ENCODE results near the gene TBCCD1. TPM values are rescaled to one million over a fixed set of nuclear protein-coding genes. Genes with fewer than 3 reads are reported as not detected.
"Not testable (repeated sequence)": the region's sequence is repeated elsewhere in the genome, so short reads cannot be mapped to it uniquely, and the experiment has no call there.

Gene TBCCD1
- total RNA-seq, 1 donor from 2014 or later: 7.1 TPM

DNA sequence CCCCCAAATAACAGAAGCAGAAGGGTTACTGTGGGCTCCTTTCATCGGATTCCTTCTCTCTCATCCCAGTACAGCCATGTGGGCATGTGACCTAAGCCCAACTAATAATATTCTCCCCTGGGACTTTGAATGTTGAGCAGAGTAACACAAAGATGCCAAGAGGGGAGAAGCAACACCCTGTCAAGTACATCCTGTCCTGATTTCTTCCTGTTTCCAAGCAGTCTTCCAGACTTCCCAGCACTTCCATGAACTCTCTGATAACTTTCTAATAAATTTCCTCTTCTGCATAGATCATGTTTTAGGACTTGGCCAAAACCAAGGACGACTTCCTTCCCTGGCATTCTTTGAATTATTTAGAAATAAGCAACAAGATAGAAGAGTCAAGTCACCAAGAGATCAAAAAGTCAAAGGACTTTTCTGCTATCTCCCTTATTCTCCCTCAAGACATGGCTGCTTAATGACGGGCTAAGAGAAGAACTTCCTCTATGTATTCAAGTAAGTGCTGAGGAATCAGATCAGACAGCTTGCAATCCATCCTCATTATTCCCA, 60.9 kb downstream of the TBCCD1 start:
- intact Hi-C loops (cut with micrococcal nuclease): no loop called here
- no peak for DNase-seq
- ATAC-seq: no peak

DNA sequence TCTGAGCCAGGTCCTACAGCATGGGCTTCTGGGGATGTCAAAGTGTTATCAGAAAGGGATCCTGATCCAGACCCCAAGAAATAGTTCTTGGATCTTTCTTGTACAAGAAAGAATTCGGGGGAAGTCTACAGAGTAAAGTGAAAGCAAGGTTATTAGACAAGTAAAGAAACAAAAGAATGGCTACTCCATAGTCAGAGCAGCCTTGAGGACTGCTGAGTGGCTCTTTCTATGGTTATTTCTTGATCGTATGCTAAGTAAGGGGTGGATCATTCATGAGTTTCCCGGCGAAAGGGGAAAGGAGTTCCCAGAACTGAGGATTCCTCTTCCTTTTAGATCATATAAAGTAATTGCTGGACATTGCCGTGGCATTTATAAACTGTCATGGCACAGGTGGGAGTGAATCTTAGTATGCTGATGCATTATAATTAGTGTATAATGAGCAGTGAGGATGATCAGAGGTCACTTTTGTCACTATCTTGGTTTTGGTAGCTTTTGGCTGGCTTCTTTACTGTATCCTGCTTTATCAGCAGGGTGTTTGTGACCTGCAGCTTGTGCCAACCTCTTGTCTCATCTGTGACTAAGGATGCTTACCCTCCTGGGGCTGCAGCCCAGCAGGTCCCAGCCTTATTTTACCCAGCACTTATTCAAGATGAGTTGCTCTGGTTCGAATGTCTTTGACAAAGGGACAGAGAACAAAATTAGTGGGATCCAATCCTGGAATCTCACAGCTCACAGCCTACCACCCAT, 64.0 kb downstream of the TBCCD1 start:
- DNase-seq (no peak), ATAC-seq (peak; percentile 68)
- intact Hi-C loops (cut with micrococcal nuclease): no loop called here

DNA sequence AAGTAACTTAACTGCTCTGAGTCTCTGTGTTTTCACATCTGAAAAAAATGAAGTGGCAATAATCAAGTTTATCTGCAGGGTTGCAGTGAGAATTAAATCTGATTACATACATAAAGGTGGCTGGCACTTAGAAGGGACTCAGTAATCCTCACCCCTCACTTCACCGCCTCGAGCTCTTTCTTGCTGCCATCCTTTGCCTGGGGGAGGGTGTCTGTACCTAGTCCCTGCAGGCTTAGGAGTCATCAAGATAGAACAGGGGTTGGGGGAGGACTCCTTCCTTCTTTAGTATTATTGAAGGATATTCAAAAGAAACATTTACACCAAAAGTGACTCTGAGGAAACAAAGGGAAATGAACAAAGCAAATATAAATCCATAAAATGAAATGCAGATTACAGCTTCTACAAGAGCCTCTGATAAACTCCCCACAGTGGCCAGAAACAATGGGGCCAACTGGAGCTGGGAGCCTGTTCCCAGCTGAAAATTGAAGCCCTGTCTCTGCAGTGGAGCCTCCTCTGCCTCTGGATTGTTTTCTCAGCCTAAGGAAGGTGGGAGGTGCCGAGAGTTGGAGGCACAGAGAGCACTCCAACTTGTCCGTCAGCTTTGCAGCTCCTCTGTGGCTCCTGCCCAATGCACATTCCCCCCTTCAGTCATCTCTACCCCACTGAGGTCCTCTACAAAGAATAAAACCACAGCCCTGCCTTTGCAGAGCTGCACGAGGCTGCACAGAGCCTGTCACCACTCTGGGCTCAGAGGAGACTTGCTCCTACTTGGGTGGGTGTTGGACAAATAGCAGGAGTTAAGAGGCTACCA, 64.8 kb downstream of the TBCCD1 start:
- peak; percentile 58 for ATAC-seq
- intact Hi-C loops (cut with micrococcal nuclease): no loop called here
- DNase-seq: no peak

DNA sequence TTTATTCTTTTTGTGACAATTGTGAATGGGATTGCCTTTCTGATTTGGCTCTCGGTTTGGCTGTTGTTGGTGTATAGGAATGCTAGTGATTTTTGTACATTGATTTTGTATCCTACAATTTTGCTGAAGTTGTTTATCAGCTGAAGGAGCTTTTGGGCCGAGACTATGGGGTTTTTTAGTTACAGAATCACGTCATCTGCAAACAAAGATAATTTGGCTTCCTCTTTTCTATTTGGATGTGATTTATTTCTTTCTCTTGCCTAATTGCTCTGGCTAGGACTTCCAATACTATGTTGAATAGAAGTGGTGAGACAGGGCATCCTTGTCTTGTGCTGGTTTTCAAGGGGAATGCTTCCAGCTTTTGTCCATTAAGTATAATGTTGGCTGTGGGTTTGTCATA, 67.2 kb downstream of the TBCCD1 start:
- intact Hi-C loops (cut with micrococcal nuclease); DNase-seq; ATAC-seq: not testable (repeated sequence)

DNA sequence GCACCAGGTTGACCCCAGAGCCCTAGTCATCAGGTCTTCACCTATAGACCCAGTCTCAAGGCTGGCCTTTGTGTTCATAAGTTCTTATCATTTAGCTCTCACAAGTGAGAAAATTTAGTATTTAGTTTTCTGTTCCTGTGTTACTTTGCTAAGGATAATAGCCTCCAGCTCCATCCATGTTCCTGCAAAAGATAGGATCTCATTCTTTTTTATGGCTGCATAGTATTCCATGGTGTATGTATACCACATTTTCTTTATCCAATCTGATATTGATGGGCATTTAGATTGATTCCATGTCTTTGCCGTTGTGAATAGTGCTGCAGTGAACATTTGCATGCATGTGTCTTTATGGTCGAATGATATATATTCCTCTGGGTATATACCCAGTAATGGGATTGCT, 69.1 kb downstream of the TBCCD1 start:
- ATAC-seq; intact Hi-C loops (cut with micrococcal nuclease); DNase-seq: not testable (repeated sequence)

DNA sequence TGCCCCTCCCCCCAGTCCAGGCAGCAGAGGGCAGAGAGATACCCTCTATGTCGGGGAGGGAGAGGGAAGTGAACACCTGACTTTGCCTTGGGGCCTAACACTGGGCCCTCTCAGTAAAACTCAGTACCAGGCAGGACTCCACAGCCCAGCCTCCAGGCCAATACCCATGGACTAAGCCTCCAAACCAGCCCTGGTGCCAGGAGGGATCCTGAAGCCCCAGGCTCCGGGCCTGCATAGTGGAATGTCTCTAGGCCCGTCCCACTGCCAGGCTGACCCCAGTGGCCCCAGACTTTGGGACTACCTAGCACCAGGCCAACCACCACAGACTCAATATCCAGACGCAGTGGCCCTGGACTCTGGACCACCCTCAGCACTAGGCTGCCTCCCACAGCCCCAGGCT, 69.5 kb downstream of the TBCCD1 start:
- no peak for ATAC-seq
- intact Hi-C loops (cut with micrococcal nuclease): no loop called here
- no peak for DNase-seq

DNA sequence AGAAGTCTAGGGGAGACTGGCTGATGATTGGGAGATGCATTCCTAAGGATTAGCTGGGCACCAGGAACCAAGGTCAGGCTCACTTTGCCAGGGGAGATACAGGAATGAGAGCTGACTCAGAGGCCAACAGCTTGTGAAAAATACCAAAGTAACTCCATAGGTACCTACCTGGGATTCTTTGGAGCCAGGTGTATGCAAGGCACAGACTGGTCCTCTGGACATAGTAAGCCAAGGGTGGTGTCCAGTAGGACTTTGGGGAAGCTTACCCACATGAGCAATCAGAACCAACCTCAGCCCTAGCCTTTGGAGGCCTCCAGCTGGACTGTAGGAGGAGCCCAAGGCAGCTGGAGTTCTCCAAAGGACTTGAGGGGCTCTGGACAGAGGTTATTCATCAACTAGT, 70.5 kb downstream of the TBCCD1 start:
- no peak for ATAC-seq
- DNase-seq: no peak
- intact Hi-C loops (cut with micrococcal nuclease): no loop called here

Other genes with a start within 250 kb of the TBCCD1 start
- gene DGKG, start 205.1 kb downstream of the TBCCD1 start, total RNA-seq: 18.2 TPM
- gene CRYGS, start 23.0 kb downstream of the TBCCD1 start, total RNA-seq: 0.55 TPM
- 23.6 TPM for gene DNAJB11, start 3.4 kb upstream of the TBCCD1 start, total RNA-seq
- gene AHSG, start 45.7 kb upstream of the TBCCD1 start, total RNA-seq: not detected
- gene FETUB, start 73.1 kb upstream of the TBCCD1 start, total RNA-seq: not detected
- not detected for gene HRG, start 98.7 kb upstream of the TBCCD1 start, total RNA-seq
- 0.37 TPM for gene KNG1, start 150.0 kb upstream of the TBCCD1 start, total RNA-seq
- 455 TPM for gene EIF4A2, start 216.2 kb upstream of the TBCCD1 start, total RNA-seq
- gene RFC4, start 239.1 kb upstream of the TBCCD1 start, total RNA-seq: 9.7 TPM

Data from left ventricle myocardium superior (tissue), 1 donor.